Neural cell (in vitro differentiated cells): ENCODE measurements around the gene GOT1.

Experiments used
- EP300 ChIP-seq: fragments of 450-650 bp; conservative IDR thresholded peaks from 2 replicates; pipeline ENCODE4 v1.6.1; 2014; ENCODE audit warnings: antibody characterized with exemption, mild to moderate bottlenecking, moderate library complexity; ENCODE audit not compliant: poor library complexity, severe bottlenecking
- EZH2 ChIP-seq: fragments of 200-600, 300-800 bp; shearing (Covaris generic), sonication (generic); IDR thresholded peaks from 2 replicates; pipeline ENCODE4 v1.6.1; 2014; ENCODE audit warnings: antibody characterized with exemption, low read length, borderline replicate concordance, mild to moderate bottlenecking; ENCODE audit not compliant: insufficient read depth, poor library complexity, severe bottlenecking
- MXI1 ChIP-seq: fragments of 450-650 bp; conservative IDR thresholded peaks from 2 replicates; pipeline ENCODE4 v1.6.1; 2014; ENCODE audit warnings: antibody characterized with exemption, mild to moderate bottlenecking; ENCODE audit not compliant: poor library complexity, severe bottlenecking
- POLR2AphosphoS5 ChIP-seq: IDR thresholded peaks from 2 replicates; pipeline ENCODE4 v1.6.1; 2012
- TAF1 ChIP-seq: IDR thresholded peaks from 2 replicates; pipeline ENCODE4 v1.6.1; 2012; ENCODE audit warnings: low read depth
- TF ChIP-seq, protein P1 (sequence below): IDR thresholded peaks from 2 replicates; pipeline ENCODE4 v1.6.1; 2012; ENCODE audit warnings: borderline replicate concordance
- TF ChIP-seq, protein P2 (sequence below): fragments of 450-650 bp; IDR thresholded peaks from 2 replicates; pipeline ENCODE4 v1.5.1; 2014; ENCODE audit warnings: antibody characterized with exemption, mild to moderate bottlenecking, moderate library complexity; ENCODE audit not compliant: poor library complexity, severe bottlenecking

DNA sequence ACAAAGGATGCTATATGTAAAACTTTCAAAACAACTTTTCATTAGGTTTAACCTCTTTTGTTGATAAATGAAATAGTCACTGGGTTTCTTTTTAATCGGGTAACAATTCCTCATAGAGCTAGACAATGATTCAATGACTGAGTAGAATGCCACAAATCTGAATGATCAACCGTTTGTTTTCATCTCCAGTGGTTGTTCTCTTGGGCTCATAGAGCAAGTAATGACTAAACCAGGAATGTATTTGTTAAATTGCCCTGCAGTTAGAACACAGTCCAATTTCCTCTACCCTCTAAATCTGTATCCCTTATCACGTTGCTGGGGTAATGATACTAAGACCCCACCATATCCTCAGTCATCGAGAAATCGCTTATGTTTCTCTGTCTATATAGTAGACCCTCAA is 61.3 kb downstream of the GOT1 start:
- TF ChIP-seq, protein P1, sequence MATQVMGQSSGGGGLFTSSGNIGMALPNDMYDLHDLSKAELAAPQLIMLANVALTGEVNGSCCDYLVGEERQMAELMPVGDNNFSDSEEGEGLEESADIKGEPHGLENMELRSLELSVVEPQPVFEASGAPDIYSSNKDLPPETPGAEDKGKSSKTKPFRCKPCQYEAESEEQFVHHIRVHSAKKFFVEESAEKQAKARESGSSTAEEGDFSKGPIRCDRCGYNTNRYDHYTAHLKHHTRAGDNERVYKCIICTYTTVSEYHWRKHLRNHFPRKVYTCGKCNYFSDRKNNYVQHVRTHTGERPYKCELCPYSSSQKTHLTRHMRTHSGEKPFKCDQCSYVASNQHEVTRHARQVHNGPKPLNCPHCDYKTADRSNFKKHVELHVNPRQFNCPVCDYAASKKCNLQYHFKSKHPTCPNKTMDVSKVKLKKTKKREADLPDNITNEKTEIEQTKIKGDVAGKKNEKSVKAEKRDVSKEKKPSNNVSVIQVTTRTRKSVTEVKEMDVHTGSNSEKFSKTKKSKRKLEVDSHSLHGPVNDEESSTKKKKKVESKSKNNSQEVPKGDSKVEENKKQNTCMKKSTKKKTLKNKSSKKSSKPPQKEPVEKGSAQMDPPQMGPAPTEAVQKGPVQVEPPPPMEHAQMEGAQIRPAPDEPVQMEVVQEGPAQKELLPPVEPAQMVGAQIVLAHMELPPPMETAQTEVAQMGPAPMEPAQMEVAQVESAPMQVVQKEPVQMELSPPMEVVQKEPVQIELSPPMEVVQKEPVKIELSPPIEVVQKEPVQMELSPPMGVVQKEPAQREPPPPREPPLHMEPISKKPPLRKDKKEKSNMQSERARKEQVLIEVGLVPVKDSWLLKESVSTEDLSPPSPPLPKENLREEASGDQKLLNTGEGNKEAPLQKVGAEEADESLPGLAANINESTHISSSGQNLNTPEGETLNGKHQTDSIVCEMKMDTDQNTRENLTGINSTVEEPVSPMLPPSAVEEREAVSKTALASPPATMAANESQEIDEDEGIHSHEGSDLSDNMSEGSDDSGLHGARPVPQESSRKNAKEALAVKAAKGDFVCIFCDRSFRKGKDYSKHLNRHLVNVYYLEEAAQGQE: no peak
- TF ChIP-seq, protein P2, sequence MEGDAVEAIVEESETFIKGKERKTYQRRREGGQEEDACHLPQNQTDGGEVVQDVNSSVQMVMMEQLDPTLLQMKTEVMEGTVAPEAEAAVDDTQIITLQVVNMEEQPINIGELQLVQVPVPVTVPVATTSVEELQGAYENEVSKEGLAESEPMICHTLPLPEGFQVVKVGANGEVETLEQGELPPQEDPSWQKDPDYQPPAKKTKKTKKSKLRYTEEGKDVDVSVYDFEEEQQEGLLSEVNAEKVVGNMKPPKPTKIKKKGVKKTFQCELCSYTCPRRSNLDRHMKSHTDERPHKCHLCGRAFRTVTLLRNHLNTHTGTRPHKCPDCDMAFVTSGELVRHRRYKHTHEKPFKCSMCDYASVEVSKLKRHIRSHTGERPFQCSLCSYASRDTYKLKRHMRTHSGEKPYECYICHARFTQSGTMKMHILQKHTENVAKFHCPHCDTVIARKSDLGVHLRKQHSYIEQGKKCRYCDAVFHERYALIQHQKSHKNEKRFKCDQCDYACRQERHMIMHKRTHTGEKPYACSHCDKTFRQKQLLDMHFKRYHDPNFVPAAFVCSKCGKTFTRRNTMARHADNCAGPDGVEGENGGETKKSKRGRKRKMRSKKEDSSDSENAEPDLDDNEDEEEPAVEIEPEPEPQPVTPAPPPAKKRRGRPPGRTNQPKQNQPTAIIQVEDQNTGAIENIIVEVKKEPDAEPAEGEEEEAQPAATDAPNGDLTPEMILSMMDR: no peak
- TF ChIP-seq POLR2AphosphoS5 (no peak), TAF1 (no peak), MXI1 (no peak), EZH2 (no peak), EP300 (no peak)
